Skeletal muscle cell (primary cell): ENCODE results near the gene CNNM3.
"Not testable (repeated sequence)": the region's sequence is repeated elsewhere in the genome, so short reads cannot be mapped to it uniquely, and the experiment has no call there.

Source experiments
- DNase-seq: peaks from one replicate; pipeline ENCODE4 v3.0.0-alpha.2; 2010; ENCODE audit warnings: low read depth
- H3K4me3 ChIP-seq: 2 replicates; pipeline ENCODE4 v1.5.1; 2011; ENCODE audit warnings: low read depth, mild to moderate bottlenecking, control low read depth, low read length, moderate library complexity

The CNNM3 gene

DNA sequence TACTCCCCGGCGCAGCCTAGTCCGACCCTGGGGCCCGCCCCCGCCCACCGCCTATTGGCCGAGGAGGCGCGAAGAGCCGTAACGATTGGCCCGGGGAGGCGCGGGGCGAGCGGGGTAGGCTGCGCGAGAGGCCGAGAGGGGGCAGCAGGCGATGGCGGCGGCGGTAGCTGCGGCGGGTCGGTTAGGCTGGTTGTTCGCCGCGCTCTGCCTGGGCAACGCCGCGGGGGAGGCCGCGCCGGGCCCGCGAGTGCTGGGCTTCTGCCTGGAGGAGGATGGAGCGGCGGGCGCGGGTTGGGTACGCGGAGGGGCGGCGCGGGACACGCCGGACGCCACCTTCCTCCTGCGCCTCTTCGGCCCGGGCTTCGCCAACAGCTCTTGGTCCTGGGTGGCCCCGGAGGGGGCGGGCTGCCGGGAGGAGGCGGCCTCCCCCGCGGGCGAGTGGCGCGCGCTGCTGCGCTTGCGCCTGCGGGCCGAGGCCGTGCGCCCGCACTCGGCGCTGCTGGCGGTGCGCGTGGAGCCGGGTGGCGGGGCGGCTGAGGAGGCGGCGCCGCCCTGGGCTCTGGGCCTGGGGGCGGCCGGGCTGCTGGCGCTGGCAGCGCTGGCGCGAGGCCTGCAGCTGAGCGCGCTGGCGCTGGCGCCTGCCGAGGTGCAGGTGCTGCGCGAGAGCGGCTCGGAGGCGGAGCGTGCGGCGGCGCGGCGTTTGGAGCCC lies at the start of gene CNNM3:
CNNM3 (plus strand) TSS at position 142 of the 709 bp plus-strand sequence; CDS start at position 152, 10 bp downstream.
- peak within 1 kb of the TSS; percentile 65 for H3K4me3 ChIP-seq
- DNase-seq: peak; percentile 69

DNA sequence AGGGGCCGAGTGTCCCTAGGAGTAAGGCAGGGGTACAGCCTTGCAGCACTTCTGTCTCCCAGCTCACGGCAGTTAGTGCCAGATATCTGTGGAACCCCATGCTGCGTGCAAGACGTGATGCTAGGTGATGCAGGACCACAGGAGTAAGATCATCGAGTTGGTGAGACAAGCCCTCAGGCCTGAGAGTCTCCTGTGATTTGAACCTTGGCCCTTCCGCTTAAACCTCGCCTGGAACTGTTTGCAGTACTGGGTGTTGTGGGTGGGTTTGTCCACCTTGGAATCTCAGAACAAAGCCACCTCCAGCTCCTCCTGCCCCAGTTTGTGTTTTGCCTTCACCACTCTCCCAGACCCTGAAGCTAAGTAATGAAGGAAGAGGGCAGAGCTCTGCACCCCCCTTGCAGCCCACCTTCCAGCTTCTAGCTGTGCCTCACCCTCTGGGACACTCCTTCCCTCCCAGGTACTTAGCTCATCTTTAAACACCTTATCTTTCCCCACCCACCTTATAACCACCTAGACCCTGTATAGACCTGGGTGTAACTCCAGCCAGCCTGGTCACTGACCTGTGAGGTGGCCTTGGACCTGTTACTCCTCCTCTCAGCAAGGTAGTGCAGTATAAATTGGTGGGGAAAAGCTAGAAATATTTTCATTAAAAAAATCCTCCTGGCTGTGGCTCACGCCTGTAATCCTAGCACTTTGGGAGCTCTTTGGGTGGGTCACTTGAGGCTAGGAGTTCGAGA lies 48.8 kb upstream of the CNNM3 start:
- no peak for DNase-seq

DNA sequence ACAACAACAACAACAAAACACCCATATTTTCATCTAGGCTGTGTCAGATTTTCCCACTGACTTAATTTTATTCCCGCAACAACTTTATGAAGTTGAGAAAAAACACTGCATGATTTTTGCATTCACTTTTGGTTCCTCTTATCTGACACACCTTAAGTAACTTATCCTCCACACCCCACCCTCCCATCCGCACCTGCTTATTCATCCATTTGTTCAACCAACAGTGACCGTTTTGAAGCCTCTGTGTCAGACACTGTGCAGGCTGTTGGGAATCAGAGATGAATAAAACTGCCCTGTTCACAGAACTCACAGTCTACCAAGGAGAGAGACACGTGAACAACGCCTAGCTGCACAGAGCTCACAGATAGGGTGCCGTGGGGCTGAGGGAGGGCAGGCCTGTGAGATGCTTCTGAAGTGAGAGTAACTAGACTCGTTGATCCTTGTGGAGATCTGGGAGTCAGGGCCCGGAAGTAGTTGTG lies 47.9 kb upstream of the CNNM3 start:
- no peak overlapping the region for H3K4me3 ChIP-seq
- DNase-seq: no peak

More for the DNA sequence above, 48.8 kb upstream of the CNNM3 start:
- no peak overlapping the region for H3K4me3 ChIP-seq

DNA sequence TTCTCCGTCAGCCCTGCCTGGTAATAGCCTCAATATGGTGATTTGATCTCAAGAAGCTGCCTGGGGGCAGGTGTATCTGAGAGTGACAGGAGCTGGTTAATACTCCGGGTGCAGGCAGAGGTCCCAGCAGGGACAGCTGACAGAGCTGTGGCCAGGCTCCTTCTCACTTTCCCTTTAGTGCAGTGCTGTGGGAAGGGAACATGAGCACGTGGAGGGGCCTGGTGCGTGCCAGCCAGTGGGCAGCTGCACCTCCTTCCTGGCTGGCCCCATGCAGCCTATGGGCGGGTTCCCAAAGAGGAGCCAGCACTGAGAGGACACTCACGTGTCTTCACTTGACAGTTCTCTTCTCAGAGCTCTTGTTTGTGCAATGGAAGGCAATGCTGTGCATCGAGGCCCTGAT lies 46.3 kb upstream of the CNNM3 start:
- H3K4me3 ChIP-seq: no peak overlapping the region
- DNase-seq: no peak

DNA sequence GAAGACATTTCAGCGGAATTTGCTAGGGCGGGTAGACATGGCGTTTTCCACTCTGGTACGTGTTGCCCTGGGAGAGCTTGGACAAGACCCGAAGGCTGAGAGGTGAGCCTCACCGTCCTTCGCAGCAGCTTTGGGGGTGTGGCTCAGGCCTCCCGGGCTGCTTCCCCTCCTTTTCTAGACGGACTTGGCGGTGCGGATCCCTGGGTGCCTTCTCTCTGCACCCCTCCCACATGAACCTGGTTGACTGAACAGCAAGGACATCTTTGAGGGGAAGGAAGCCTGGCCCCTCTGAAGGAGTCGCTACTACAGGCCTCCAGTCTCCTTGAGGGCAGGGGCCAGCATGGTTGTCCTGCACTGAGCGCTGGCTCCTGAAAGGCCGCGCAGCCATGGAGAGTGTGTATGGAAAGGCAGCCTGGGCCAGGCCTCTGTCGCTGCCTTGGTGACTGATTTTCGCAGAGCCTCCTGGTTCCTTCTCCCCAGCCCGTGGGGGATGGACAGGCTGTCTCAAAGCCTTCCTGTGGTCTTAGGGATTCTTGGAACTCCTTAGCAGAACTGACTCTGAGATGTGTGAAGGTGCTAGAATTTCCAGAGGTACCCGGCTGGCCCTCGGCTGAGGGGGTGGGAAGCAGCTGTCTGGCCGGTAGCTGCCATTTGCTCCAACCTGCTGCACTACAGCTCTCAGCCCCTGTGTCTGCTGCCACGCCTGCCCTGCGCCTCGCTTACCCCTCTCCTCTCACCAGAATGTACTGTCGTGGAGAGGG lies 45.4 kb upstream of the CNNM3 start:
- DNase-seq: no peak
- no peak overlapping the region for H3K4me3 ChIP-seq

DNA sequence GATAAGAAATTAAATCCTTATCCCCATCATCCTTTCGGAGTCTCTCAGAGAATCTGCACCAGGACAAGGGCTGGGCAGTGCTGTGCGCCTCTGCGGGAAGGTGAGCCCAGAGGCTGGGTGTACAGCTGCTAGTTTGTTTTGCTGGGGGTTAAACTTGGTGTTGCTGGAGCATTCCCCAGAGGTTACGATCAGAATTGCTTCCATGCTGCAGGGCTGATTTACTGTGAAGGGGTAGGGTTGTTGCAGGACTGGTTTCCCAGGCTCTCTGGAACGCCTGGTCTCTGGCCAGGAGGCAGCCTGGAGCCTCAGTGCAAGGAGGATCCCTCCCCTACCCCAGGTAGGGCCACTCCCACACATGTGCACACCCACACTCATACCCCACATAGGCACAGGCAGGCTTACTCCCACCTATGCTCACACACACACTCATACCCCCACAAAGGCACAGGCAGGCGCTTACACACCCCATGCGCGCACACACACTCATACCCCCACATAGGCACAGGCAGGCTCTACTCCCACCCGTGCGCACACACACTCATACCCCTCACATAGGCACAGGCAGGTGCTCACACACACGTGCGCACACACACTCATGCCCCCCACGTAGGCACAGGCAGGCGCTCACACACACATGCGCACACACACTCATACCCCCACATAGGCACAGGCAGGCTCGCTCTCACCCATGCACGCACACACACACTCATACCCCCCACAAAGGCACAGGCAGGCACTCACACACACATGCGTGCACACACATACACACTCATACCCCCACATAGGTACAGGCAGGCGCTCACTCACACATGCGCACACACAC lies 44.1 kb upstream of the CNNM3 start:
- no peak for DNase-seq

DNA sequence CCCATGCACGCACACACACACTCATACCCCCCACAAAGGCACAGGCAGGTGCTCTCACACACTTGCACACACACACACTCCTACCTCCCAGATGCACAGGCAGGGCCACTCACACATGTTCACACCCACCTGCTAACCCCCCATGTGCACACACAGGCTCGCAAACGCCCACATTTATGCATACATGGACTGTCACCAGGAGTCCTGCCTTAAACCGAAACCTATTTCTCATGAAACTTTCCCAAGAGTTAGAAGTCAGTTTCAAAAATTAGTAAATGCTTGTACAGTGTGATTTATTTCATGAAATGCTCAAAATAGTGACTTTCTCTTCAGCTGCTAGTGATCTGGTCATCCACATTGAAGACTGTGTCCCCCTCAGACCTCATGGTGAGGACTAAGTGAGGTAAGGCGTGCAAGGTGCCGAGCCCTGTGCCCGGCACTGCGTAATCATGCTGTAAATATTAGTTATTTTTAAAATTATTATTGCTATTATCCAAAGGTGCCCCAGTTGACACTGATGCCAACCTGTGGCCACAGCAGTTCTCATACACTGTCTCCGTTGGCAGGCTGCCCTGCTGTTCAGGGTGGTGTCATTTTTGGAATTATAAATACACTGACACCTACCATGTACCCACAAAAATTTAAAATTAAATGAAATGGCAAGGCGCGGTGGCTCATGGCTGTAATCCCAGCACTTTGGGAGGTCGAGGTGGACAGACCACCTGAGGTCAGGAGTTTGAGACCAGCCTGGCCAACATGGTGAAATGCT lies 43.0 kb upstream of the CNNM3 start:
- DNase-seq: no peak
- H3K4me3 ChIP-seq: no peak overlapping the region

More for the DNA sequence above, 44.1 kb upstream of the CNNM3 start:
- no peak overlapping the region for H3K4me3 ChIP-seq

DNA sequence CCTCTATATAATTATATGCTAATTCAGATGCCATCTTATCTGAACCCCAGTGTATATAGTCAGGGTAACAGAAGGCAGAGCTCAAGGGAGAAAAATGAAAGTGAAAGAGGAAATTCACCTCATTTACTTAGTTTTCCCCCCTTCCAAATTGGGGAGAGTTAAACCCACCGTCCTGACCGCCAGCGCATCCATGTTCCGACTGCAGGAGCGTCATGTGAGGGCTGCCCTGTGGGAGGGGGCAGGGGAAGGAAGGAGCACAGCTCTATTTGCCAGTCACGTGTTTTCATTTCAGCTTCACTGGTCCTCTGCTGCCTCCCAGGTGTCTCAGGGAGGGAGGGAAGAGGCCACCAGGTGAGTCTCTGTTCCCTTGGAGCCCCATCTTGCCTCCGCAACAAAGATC lies 42.1 kb upstream of the CNNM3 start:
- no peak overlapping the region for H3K4me3 ChIP-seq
- DNase-seq: no peak

DNA sequence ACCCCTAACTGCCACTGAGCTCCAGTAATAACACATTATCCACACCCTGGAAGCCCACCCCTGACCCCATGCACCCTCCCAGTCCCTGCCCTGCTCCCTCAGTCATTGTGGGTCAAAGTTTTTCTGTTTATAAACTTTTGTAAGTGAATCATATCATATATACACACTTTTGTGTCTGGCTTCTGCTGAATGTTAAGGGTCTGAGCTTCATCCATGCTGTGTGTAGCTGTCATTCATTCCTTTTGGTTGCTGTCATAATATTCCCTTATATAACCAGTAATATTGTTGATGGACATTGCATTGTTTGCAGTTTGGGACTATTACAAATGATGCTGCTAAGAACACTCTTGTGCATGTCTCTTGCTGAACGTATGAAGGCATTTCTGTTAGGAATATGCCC lies 40.9 kb upstream of the CNNM3 start:
- no peak for DNase-seq

DNA sequence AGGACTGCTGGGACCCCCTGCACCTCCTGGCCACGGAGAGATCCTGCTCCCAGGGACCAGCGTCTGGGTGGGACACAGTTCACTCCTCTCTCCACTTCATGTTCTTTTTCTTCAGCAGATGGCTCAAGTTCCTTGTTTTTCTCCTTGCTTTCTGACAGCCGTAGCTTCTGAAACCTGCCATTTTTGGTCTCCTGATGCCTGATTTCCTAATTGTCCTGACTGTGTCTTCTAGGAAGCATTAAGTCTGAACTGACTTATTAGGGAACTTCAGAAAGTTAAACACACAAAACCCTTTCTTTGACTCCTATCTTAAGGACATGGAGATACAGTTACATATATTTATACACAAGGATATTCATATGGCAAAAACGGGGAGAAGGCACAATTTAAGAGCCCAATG lies 32.7 kb upstream of the CNNM3 start:
- H3K4me3 ChIP-seq: no peak overlapping the region
- no peak for DNase-seq

More for the DNA sequence above, 40.9 kb upstream of the CNNM3 start:
- no peak overlapping the region for H3K4me3 ChIP-seq

DNA sequence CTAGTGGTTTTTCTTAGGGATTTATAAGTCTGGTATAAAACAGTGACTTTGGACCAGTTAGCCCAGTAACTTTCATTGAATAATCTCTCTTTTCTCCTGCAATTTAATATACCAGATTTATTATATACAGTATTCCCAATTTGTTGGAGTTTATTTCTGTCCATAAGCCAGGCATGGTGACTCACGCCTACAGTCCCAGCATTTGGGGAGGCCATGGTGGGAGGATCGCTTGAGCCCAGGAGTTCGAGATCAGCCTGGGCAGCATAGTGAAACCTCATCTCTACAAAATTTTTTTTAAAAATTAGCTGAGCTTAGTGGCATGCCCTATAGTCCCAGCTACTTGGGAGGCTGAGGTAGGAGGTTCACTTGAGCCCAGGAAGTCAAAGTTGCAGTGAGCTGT lies 28.7 kb upstream of the CNNM3 start:
- no peak overlapping the region for H3K4me3 ChIP-seq
- no peak for DNase-seq

DNA sequence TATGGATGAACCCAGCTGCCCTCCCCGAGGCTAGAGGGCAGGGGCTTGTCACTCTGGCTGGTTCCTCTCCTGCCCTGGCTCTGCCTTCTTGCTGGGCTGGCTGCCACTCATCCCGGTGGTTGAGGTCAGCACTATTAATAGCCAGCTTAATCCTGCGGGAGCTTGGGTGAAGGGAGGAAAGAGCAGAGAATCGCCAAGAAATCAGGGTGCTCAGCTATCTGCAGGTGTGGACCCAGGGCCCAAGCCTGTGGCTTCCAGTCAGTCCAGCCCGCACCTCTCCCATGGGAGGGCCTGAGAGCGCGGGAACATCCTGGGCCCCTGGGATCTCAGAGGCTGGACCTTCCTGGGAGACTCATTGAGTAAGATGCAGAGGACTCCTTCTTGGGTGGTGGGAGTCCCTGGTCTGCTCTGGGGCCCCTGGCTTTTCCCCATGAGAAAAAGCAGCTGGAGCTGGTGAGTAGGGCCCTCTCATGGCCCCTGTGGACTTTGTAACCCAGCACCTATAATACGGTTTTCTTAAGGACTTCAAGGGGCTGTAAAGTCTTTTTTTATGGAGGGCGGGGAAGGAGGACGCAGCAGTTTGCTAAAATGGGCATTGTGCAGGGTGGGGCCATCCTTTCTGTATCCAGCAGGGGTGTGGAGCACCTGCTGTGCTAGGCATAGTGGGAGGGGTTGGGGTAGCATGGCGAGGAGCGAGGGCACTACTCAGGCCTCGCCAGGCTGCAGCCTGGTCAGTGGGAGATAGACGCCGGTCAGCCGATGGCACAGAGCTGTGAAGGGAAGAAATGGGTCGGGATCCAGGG lies 27.4 kb upstream of the CNNM3 start:
- H3K4me3 ChIP-seq: no peak overlapping the region
- no peak for DNase-seq

DNA sequence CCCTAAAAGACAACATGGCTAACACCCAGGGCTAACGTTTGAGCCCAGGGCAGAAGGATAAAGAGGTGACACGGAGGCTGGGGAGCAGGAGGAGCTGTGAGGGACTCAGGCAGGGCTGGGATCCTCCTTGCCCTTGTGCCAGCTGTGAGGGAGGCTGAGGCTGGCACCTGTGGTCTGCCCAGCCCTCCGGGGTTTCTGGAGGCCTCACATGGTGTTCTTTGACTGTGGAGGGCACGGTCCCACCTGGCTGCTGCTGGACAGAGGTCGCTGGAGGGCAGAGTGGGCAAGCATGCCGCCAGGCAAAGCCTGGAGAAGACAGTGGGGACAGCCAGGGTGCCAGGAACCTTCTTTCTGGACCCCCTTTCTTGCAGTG lies 26.8 kb upstream of the CNNM3 start:
- no peak for DNase-seq
- no peak overlapping the region for H3K4me3 ChIP-seq

DNA sequence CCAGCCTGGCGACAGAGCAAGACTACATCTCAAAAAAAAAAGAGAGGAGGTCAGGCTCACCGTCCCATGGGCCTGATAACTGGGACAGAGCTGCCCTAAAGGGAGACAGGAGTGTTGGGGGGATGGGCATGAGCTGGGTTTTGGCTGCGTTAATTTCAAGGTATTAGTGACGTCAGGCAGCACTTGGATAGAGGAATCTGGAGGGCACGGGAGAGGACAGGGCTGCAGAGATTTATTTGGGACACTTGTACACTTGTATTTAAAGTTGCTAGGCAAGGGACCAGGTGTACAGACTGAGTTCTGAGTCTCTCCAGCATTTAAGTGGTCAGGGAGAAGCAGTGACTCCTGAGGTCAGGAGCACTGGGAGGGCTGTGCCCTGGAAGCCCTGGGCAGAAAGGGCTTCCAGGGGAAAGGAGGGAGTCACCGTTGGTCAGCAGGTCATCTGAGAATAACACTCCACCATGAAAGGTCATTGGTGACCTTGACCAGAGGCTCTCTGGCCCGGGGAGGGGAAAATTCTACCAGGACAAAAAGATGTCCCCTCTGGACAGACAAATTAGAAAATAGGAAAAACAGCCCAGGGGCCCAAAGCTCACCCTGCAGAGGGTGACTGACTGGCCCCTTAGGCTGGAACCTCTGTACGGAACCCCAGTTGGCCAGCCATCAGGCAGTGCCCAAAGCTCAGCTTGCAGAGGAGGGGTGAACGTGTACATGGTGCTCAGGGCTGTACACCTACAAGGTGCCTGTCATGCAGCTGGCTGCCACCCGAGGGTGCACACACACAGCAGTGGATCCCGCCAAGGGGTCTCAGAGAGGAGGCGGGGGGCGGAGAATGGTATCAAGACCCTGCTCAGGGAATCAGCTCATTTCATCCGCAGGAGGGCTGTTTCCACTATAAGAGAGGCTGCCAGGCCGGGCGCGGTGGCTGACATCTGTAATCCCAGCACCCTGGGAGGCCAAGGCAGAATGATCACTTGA lies 23.0 kb upstream of the CNNM3 start:
- no peak for DNase-seq
- H3K4me3 ChIP-seq: no peak overlapping the region

DNA sequence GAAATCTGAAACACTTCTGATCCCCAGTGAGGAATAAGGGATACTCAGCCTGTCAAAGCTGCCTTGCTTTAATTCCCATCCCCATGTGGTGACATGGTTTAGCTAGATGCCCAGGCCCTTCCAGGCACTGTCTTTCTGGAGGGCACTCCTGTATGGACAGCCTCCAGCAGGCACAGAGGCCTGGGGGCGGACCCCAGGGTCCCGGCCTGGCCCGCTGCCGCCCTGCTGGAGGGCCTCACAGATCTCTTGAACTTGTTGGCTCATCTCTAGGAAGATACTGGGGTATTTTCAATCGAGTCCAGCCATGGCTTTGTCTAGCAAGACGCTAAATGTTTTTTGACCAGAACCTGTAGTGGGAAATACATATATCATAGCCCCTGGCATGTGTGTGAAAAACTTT lies 21.0 kb upstream of the CNNM3 start:
- DNase-seq: no peak
- H3K4me3 ChIP-seq: no peak overlapping the region

DNA sequence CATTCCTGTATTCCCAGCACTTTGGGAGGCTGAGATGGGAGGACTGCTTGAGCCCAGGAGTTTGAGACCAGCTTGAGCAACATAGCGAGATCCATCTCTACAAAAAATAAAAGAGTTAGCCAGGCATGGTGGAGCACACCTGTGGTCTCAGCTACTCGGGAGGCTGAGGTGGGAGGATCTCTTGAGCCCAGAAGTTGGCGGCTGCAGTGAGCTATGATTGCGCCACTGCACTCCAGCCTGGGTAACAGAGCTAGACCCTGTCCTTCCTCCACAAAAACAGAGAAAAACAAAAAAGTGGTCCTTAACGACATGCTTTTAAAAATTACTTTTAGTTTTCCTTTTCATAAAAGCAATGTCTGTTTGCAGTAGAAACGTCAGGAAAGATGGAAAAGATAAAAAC lies 19.6 kb upstream of the CNNM3 start:
- not testable (repeated sequence) for DNase-seq

DNA sequence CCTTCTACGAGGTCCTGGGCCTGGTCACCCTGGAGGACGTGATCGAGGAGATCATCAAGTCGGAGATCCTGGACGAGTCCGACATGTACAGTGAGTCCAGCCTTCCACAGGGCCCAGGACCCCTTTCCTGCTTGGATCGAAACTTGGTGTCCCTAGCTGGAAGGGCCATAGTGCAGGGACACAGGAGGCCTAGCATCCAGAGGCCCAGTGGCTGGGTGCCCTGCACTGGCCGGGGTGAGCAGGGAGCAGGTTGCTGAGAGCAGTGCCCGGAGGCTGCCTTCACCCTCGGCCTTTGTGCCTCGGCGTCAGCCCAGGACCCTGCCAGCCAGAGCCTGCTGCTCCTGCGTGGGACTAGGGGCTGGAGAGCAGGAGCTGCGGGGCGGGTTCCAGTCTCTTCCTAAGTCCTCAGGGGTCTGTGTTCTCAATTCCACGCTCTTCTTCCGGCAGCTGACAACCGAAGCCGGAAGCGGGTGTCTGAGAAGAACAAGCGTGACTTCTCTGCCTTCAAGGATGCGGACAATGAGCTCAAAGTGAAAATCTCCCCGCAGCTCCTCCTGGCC lies 18.9 kb upstream of the CNNM3 start:
- no peak for DNase-seq
- H3K4me3 ChIP-seq: no peak overlapping the region

More for the DNA sequence above, 19.6 kb upstream of the CNNM3 start:
- not testable (repeated sequence) for H3K4me3 ChIP-seq
